COR-L47 (cell line): ENCODE measurements around the gene STK24.

Source experiments
- DNase-seq: peaks from one replicate; lab custom pipeline; 2025; lab: John Stamatoyannopoulos, UW

The STK24 gene

DNA sequence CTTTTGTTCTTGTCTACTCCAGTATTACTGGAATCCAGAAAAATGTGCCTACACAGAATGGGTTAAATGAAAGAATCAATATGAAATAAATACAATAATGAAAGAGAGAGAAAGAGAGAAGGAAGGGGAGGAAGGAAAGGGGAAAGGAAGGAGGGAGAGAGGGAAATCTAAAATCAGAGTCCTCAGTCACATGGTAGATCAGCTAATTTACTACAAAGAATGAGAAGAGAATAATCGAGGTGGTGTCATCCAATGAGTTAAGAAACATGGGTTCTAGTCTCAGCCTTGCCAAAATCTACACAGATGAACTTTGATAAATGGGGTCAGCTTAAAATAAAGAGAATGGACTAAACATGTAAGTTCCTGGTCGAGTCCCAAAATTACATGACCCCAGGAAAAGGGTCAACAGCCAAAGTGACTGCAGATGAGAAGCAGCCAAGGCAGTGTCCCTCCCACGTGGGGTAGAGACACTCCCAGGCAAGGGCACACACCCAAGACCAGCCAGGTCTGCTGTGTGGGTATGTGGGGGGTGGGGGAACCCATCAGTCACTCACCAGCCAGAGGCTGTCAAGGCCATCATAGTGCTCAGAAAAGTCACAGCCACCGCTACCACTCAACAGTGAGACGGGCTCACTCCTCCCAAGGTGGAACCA lies 103.6 kb downstream of the STK24 start:
- no peak for DNase-seq

- DNase-seq, result no peak
Observed at GRCh38 chr13:98471934-98472333, 105.0 kb downstream of the STK24 start.

DNA sequence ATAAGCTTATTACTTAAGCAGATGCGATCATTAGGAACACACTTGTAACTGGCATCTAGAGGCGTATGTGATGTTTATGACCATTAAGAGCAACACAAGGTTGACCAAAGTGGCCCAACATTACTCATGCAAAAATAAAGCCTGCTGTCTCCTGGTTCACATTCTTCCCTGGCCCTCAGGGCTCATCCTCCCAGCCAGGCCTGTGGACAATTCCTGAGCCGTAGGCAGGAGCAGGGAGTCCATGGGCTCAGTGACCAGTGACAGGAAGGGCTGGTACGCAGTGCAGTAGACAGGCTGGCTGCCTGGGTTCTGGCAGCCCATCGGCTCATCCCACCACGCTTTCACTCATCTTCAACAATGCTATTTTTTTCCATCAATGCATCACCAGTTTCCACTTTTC lies 106.0 kb downstream of the STK24 start:
- no peak for DNase-seq

- no peak for DNase-seq
Observed at GRCh38 chr13:98468929-98469328, 108.0 kb downstream of the STK24 start.

DNA sequence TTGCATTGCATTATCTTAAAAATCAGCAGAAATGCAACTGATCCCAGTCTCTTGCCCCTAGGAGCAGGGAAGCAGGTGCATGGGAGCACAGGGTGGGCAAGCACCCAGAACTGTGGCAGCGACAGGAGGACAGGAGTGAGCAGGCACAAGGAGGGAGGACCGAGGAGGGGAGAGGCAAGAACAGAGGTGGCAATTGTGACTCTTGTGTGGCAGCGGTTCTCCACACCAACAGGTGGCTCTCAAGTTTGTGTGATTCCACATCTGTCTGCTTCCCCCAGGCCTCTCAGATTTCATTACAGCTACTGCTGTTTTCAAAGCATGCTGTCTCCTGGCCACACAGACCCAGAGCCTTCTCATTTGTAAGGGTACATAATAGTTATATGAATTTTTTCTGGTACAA lies 108.5 kb downstream of the STK24 start:
- no peak for DNase-seq

DNA sequence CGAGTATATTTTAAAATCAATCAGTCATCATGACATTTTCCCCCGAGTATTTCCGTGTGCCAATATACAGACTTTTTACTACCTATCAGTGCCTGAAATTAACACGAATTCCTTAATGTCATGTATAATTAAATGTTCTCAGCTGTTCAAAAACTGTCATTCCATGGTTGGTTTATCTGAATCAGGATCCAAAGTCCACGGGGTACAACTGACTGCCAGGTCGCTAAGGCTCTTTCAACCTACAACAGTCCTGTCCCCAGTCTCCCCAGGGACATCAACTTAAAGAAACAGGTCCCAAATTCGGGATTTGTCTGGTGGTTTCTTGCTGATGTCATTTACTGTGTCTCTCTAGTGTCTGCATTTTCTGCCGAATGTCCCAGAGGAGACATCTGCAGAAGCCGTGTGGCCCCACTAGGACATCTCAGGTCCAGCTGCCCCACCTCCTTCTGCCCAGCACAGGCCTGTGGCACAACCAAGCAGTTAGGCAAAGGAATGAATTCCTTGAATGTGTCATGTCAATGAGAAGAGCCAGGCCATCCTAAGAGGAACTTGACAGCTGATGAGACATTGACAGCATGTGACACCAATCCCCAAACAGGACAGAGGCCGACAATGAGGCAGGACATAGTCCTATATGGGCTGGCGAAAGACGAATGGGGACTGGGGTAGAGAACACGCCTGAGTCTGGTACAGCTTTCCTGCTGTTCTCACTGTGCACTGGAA lies 109.5 kb downstream of the STK24 start:
- DNase-seq, result no peak

DNA sequence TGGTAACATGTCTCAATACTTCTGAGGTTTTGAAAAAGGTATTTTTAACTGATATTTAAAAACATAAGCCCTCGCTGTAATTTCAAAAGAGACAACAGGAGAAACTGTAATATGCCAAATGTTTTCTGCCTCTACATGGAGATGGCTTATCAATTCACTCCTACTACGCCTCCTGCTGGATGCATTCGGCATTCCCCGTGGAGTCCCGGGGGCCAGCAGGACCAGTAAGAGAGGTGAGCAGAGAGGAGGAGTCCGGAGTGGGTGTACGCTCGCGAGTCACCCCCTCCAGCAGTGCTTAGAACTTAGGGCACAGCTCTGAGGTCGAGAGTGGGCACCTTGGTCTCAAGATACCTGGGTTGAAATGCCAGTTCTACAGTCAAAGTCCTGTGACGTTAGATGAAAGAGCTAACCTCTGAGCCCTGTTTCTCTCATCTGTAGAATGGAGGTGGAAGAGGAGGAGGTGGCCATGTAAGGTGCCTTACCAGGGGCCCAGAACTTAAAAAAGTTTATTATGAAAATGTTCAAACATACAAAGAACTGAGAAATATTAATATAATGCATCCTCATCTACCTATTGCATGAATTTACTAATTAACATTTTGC lies 110.2 kb downstream of the STK24 start:
- no peak for DNase-seq

- no peak for DNase-seq
Observed at GRCh38 chr13:98462946-98463345, 114.0 kb downstream of the STK24 start.

DNA sequence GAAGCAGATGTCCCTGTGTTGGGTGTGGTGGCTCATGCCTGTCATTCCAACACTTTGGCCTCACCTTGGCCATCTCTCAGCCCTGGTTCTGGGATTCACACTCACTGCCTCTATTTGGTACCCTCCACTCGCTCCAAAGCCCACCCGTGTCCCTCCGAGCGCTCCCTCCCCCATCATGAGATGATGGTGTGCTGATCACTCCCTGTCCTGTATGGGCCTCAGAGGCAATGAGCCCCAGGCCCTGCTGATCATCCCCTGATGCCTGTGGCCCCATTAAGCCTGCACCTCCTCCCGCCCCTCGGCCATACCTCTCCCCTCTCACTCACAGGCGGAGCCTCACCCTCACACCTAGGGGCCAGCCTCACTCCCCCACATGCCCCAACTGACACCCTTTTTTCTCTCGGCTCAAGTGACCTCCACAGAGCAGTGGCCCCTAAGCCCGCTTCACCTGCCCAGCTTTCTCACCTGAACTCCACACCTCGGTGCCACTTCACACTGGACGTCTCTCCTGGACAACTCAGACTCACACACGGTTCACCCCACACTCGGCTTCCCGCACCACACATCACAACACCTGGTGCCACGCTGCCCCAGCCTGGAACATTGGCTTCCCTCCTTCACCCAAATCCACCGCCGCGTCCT lies 114.5 kb downstream of the STK24 start:
- DNase-seq, result no peak

DNA sequence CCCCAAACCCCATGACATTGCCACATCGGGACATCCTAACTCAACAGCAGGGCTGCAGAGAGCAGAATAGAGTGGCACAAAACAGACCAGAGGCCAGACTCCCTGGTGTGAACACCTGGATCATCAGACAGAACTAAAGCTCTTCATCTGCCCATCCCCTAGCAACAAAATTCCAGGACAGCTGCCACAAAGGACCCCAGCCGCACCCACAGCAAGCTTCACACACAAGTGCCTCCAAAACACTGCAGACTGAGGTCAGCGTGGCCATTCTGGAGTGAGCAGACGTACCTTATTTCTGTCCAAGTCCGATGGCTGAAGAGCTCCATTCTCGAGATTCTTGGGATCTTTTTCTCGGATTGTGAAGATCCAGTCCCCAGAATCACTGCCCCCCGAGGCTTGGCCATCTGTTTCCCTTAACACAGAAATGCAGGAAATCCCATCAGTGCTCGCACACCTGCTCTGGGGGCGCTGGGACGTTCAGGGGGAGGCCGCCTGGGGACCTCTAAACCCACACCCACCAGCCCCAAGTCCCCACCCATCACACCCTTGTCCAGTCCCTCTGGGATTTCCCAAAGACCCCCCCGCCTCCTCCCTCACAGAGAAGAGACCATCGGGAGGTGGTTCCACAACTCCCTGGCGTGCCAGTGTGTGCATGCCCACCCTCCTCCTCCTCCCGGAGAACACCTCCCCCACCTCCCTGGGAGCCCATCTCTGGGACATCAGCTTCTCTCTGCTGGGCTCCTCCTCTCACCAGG lies 115.2 kb downstream of the STK24 start:
- no peak for DNase-seq

GRCh38 chr13:98460516-98460915 lies 116.4 kb downstream of the STK24 start:
- DNase-seq, result no peak

GRCh38 chr13:98459721-98460370 lies 117.1 kb downstream of the STK24 start:
- DNase-seq, result no peak

DNA sequence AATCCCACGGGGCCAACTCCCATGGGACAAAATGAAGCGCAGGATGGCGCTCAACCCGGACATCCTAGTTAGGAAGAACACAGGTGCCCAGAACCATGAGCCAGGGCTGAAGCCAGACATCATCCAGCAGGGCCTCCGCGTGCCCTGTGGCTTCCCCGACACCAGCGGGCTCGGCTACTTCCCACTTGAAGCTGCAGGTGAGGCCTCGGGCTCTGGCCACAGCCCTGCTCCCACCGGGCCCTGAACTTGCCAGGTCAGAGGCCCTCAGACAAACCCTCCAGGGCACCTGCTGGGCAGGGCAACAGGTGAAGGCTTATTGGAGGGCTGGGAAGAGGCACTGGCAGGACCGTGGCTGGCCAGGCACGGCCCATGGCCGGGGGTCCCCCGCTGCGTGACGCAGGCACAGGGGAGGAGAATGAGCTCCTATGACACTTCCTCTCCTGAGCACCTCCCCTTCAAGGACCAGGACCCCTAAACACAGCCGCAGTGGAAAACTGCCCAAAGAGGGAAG lies 117.7 kb downstream of the STK24 start:
- no peak for DNase-seq

DNA sequence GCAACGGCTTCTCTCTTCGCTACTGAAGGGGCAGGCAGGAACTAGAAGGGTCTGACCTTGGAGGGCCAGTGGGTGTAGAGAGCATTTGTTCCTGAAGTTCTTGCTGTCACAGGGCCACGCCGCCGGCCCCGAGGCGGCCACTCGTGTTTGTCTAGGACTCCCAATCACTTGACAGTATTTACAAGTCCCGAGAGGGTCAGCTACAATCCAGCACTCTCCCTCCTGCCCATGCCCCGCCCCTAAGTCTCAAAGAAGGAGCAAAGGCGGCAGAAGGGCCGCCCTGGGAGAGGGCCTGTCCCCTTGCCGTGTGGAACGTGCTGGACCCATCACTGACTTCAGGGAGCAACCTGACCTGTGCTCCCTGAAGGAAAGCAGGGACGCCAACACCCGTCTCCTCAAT lies 118.5 kb downstream of the STK24 start:
- no peak for DNase-seq

DNA sequence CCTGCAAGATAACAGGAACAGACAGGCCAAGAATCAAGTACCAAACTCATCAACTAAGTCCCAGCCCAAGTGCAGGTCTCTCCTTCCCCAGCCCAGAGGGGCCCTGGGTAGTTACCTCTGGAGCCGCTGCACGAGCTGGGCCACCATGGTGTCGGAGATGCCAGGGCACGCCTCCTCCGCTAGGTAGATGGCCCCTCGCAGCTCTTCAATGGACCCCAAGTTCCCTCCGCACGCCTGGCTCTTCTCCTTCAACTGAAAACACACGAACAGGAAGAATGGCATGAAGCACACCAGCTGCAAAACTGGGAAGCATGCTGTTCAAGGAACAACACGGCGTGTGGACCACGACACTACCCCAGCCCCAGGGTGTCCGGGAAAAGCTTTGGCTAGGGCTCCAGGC lies 119.9 kb downstream of the STK24 start:
- DNase-seq, result no peak

DNA sequence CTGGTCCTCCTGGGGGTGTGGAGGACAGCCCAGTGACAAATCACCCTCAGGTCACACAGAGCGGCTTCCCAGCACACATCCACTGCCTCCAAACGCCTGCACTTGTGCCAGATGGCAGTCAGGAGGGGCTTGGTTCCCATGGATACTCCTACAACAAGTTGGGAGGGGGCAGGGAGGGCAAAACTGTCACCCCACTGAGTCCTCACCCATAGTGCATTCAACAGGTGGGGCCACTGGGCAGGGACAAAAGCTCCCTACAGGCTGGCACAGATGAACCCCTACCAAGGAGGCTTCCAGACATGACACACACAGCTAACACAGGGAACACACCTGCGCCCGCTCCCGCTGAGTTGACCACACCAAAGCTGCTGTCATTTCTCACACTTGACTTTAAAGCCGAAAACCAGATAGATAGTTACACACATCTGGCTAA lies 120.5 kb downstream of the STK24 start:
- peak; percentile 46 for DNase-seq

DNA sequence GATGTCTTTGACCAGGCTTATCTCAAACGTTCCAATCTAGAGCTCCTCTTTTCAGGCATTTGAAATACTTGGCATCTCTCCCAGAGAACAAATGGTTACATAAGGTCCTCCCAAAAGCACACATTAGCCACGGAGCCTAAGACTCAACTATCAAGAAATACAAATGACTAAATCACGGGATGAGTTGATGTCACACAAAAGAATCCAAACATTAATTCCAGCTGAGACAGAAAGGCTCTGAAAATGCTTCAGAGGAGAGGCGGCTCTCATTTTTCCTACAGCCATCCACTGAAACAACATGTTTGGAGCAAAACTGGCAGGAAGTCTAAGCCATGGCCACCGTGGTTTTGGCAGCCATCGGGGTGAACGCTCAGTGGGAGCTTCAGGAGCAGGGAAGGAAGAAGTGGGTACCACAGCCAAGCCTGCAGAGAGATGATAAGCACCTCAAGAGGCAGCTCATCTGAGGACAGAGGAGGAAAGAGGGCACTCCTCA lies 122.5 kb downstream of the STK24 start:
- DNase-seq, result peak; percentile 71

GRCh38 chr13:98452851-98453843 lies 123.8 kb downstream of the STK24 start:
- DNase-seq, result no peak

- no peak for DNase-seq
Observed at GRCh38 chr13:98451676-98452470, 125.0 kb downstream of the STK24 start.
